HepG2 (cell line): ENCODE results near the gene TCERG1. TPM values are rescaled to one million over a fixed set of nuclear protein-coding genes. Genes with fewer than 3 reads are reported as not detected.

Source experiments
- ATAC-seq: fragments of 200-7000 bp; cut with Tn5 transposase; 3 replicates; pipeline ENCODE4 v1.9.1; 2020; ENCODE audit warnings: mild to moderate bottlenecking, moderate library complexity
- BruUV-seq: library from RNA; stranded (reverse); fragments of 400-500 nt; replicated peaks from 2 replicates; lab custom pipeline; 2021; lab: Mats Ljungman, UMichigan
- CTCF ChIA-PET: fragments of 300-600 bp; formaldehyde crosslinking; extraction: SDS; loops from one replicate; lab custom pipeline; 2021; ENCODE audit warnings: low total read pairs, inconsistent platforms, low intra/inter-chr PET ratio; lab: Yijun Ruan, JAX
- POLR2A ChIA-PET: fragments of 350-600 bp; sonication (Branson Sonifier 250); formaldehyde crosslinking; loops from one replicate; lab custom pipeline; 2020; ENCODE audit warnings: antibody characterized with exemption, inconsistent platforms; lab: Yijun Ruan, JAX
- DNase-seq: peaks from one replicate; pipeline ENCODE4 v3.0.0-alpha.2; 2015; ENCODE audit warnings: low spot score
- FAIRE-seq: peaks from 3 replicates; lab custom pipeline; 2011; peaks lifted over from hg19 to GRCh38; lab: Jason Lieb, UNC
- H2AFZ ChIP-seq: one replicate; pipeline ENCODE4 v1.6.1; 2011; ENCODE audit warnings: low read length, inconsistent platforms
- H3K27ac ChIP-seq: fragments of 300-600 bp; 3 replicates; pipeline ENCODE4 v1.8.0; 2011; ENCODE audit warnings: mixed run types, mild to moderate bottlenecking, mixed read lengths, low read length, inconsistent platforms; ENCODE audit not compliant: insufficient read depth; ENCODE audit errors: extremely low read length
- H3K27me3 ChIP-seq, 2 experiments: fragments of 200-600 bp in 1 of 2; 2 replicates in 1 of 2; 3 replicates in 1 of 2; pipeline versions ENCODE4 v1.6.0 to v1.8.0; 2011; ENCODE audit warnings: low read length in 2 of 2, mild to moderate bottlenecking in 2 of 2, moderate library complexity in 2 of 2, inconsistent platforms in 1 of 2; ENCODE audit not compliant: insufficient read depth in 2 of 2, control insufficient read depth in 1 of 2
- H3K36me3 ChIP-seq, 2 experiments: fragments of 200-600 bp in 1 of 2; replicated peaks in 1 of 2; 2 replicates in 1 of 2; 3 replicates in 1 of 2; pipeline versions ENCODE4 v1.5.1 to v1.8.0; 2011; ENCODE audit warnings: low read length in 2 of 2, inconsistent platforms in 1 of 2; ENCODE audit not compliant: insufficient read depth in 2 of 2, control insufficient read depth in 1 of 2
- H3K4me1 ChIP-seq: 2 replicates; pipeline ENCODE4 v1.5.1; 2012; ENCODE audit warnings: low read length, inconsistent platforms; ENCODE audit not compliant: insufficient read depth
- H3K4me2 ChIP-seq: 2 replicates; pipeline ENCODE4 v1.6.0; 2011; ENCODE audit warnings: low read depth, low read length, inconsistent platforms
- H3K4me3 ChIP-seq, 3 experiments: fragments of 200-600 bp in 1 of 3; sonication (generic), shearing (Covaris generic) in 1 of 3; replicated peaks in 1 of 3; 2 replicates each; pipeline ENCODE4 v1.5.1; 2011 to 2016; ENCODE audit warnings: low read length in 3 of 3, inconsistent platforms in 2 of 3, low read depth in 2 of 3, mild to moderate bottlenecking in 2 of 3, control low read depth in 1 of 3, mixed read lengths in 1 of 3; ENCODE audit not compliant: insufficient read depth in 1 of 3
- H3K79me2 ChIP-seq: one replicate; pipeline ENCODE4 v1.6.1; 2011; ENCODE audit warnings: low read length, inconsistent platforms; ENCODE audit not compliant: insufficient read depth
- H3K9ac ChIP-seq: 2 replicates; pipeline ENCODE4 v1.6.0; 2011; ENCODE audit warnings: mild to moderate bottlenecking, low read depth, low read length, inconsistent platforms; ENCODE audit not compliant: insufficient read depth
- H3K9me3 ChIP-seq: 2 replicates; pipeline ENCODE4 v1.5.1; 2012; ENCODE audit warnings: mild to moderate bottlenecking, low read length
- H4K20me1 ChIP-seq: 2 replicates; pipeline ENCODE4 v1.6.0; 2011; ENCODE audit warnings: inconsistent platforms, mild to moderate bottlenecking, low read length, moderate library complexity; ENCODE audit not compliant: insufficient read depth
- AGO1 ChIP-seq: fragments of 200-400 bp; formaldehyde crosslinking; IDR thresholded peaks from 2 replicates; pipeline ENCODE4 v1.6.1; 2017; ENCODE audit warnings: mild to moderate bottlenecking, low read depth, low read length, moderate library complexity; ENCODE audit not compliant: poor library complexity, severe bottlenecking
- DR1 ChIP-seq: sonication (generic); formaldehyde crosslinking; IDR thresholded peaks from 2 replicates; pipeline ENCODE4 v1.8.0; 2021; ENCODE audit warnings: mild to moderate bottlenecking, missing genetic modification reagents, inconsistent platforms
- FOXK2 ChIP-seq: fragments of 450-650 bp; IDR thresholded peaks from 2 replicates; pipeline ENCODE4 v1.6.1; 2016
- JUN ChIP-seq: sonication (generic); formaldehyde crosslinking; IDR thresholded peaks from 2 replicates; pipeline ENCODE4 v1.4.0; 2020; ENCODE audit warnings: mild to moderate bottlenecking, missing genetic modification reagents
- SNAPC2 ChIP-seq: sonication (generic); formaldehyde crosslinking; IDR thresholded peaks from 2 replicates; pipeline ENCODE4 v1.8.1; 2022; ENCODE audit warnings: mild to moderate bottlenecking, missing genetic modification reagents
- SRSF9 ChIP-seq: fragments of 200-400 bp; formaldehyde crosslinking; IDR thresholded peaks from 2 replicates; pipeline ENCODE4 v1.6.1; 2018; ENCODE audit warnings: borderline replicate concordance, mild to moderate bottlenecking, low read depth, low read length; ENCODE audit not compliant: insufficient read depth, poor library complexity, severe bottlenecking
- ZBTB49 ChIP-seq: sonication (generic); formaldehyde crosslinking; IDR thresholded peaks from 2 replicates; pipeline ENCODE4 v1.4.0; 2020; ENCODE audit warnings: missing genetic modification reagents, borderline replicate concordance
- ZNF557 ChIP-seq: sonication (generic); formaldehyde crosslinking; IDR thresholded peaks from 2 replicates; pipeline ENCODE4 v1.4.0; 2020; ENCODE audit warnings: missing genetic modification reagents
- ZNF609 ChIP-seq: sonication (generic); formaldehyde crosslinking; IDR thresholded peaks from 2 replicates; pipeline ENCODE4 v1.4.0; 2020; ENCODE audit warnings: mild to moderate bottlenecking, missing genetic modification reagents, borderline replicate concordance
- in situ Hi-C: cut with HindIII; loops from 2 replicates; pipeline ENCODE4 v1.10.0; 2017; ENCODE audit warnings: low pct_unique_long_range_greater_than_20kb; ENCODE audit not compliant: extremely low pct_ligation_motif_present
- intact Hi-C: fragments of 100-400 bp; cut with micrococcal nuclease; formaldehyde crosslinking; loops from one replicate; pipeline ENCODE4 v1.10.0; 2022; ENCODE audit not compliant: unreplicated experiment
- polyA plus RNA-seq, 8 experiments: library from polyadenylated mRNA; depleted of rRNA in 3 of 8; stranded (reverse) in 7 of 8; unstranded in 1 of 8; fragments of >200 nt; fragmentation: Illumina TruSeq in 4 of 8; extraction: Trizol in 4 of 8; gene quantifications; 2 replicates each; pipeline versions ENCODE4 v1.2.1 to v1.2.3, GENCODE V29; 2011 to 2016; ENCODE audit warnings: low read depth in 4 of 8, missing spikeins in 1 of 8, mixed read lengths in 1 of 8; ENCODE audit not compliant: insufficient read depth in 1 of 8
- total RNA-seq, 5 experiments: library from RNA; depleted of rRNA; stranded (reverse); fragments of >200 nt; fragmentation: Illumina TruSeq; extraction: Trizol; gene quantifications; 2 replicates each; pipeline ENCODE4 v1.2.3, GENCODE V29; 2016; ENCODE audit warnings: low read depth in 1 of 5

TCERG1 gene
- total and polyA plus RNA-seq, 2 of the 13 experiments (the other 11 are each of a cell fraction or from before 2014, with no cell fraction given), result 71.7 to 86.6 TPM

- H3K9ac ChIP-seq, result no peak overlapping the region
- DNase-seq (no peak), FAIRE-seq (no peak), ATAC-seq (no peak)
- H3K27me3 ChIP-seq, result no peaks in the 10 kb centered on the region
- H3K4me3 ChIP-seq, result no peak overlapping the region
- H4K20me1 ChIP-seq, result no peaks in the 10 kb centered on the region
- POLR2A ChIA-PET, result no interaction called here
- CTCF ChIA-PET, result no interaction called here
- H3K79me2 ChIP-seq, result no peaks in the 10 kb centered on the region
- in situ Hi-C loops (no loop called here), intact Hi-C loops (no loop called here)
- peaks cover 4 to 65% of the 10 kb centered on the region in 2 experiments for H3K36me3 ChIP-seq
- no peak overlapping the region for H2AFZ ChIP-seq
- no peak overlapping the region for H3K4me2 ChIP-seq
- no TSS peak for BruUV-seq
- H3K4me1 ChIP-seq, result no peaks in the 10 kb centered on the region
- H3K9me3 ChIP-seq, result no peaks in the 10 kb centered on the region
- H3K27ac ChIP-seq, result no peak overlapping the region
- TF ChIP-seq ZNF557 (CRISPR knock-in tag), result no peak
- TF ChIP-seq DR1 (CRISPR knock-in tag), result no peak
- no peak for TF ChIP-seq SRSF9
- TF ChIP-seq SNAPC2 (CRISPR knock-in tag), result no peak
- TF ChIP-seq AGO1, result no peak
- TF ChIP-seq ZNF609 (CRISPR knock-in tag), result no peak
- no peak for TF ChIP-seq ZBTB49 (CRISPR knock-in tag)
- no peak for TF ChIP-seq FOXK2
- no peak for TF ChIP-seq JUN (CRISPR knock-in tag)
These were observed 37.7 kb downstream of the TCERG1 start for GRCh38 chr5:146484714-146485391.
